Measurements from ENCODE around the gene INKA2.

Gene INKA2

GRCh38 chr1:111731956-111732355 is 7.2 kb downstream of the INKA2 start:
- no peak for DNase-seq

- no peak for DNase-seq
Observed at GRCh38 chr1:111730706-111731105, 8.5 kb downstream of the INKA2 start.

GRCh38 chr1:111729946-111730681 is 9.1 kb downstream of the INKA2 start:
- DNase-seq = no peak

- DNase-seq = no peak
Observed at GRCh38 chr1:111729271-111729921, 9.8 kb downstream of the INKA2 start.

- DNase-seq = no peak
Observed at GRCh38 chr1:111727056-111727455, 12.1 kb downstream of the INKA2 start.

- DNase-seq = no peak
Observed at GRCh38 chr1:111725192-111725591, 14.0 kb downstream of the INKA2 start.

- no peak for DNase-seq
Observed at GRCh38 chr1:111723871-111724270, 15.3 kb downstream of the INKA2 start.

GRCh38 chr1:111723091-111723806 is 15.9 kb downstream of the INKA2 start:
- DNase-seq = no peak

GRCh38 chr1:111720977-111721786 is 18.0 kb downstream of the INKA2 start:
- DNase-seq = no peak

GRCh38 chr1:111720274-111720976 is 18.8 kb downstream of the INKA2 start:
- no peak for DNase-seq

- DNase-seq = no peak
Observed at GRCh38 chr1:111719674-111720132, 19.5 kb downstream of the INKA2 start.

- no peak for DNase-seq
Observed at GRCh38 chr1:111719135-111719534, 20.1 kb downstream of the INKA2 start.

- DNase-seq = no peak
Observed at GRCh38 chr1:111717450-111717849, 21.7 kb downstream of the INKA2 start.

- no peak for DNase-seq
Observed at GRCh38 chr1:111716333-111716732, 22.9 kb downstream of the INKA2 start.

GRCh38 chr1:111709986-111710385 is 29.2 kb downstream of the INKA2 start:
- DNase-seq = no peak

GRCh38 chr1:111707906-111708305 is 31.3 kb downstream of the INKA2 start:
- no peak for DNase-seq

GRCh38 chr1:111706921-111707320 is 32.3 kb downstream of the INKA2 start:
- no peak for DNase-seq

- no peak for DNase-seq
Observed at GRCh38 chr1:111705841-111706240, 33.4 kb downstream of the INKA2 start.

- no peak for DNase-seq
Observed at GRCh38 chr1:111704776-111705175, 34.4 kb downstream of the INKA2 start.

- no peak for DNase-seq
Observed at GRCh38 chr1:111704240-111704639, 35.0 kb downstream of the INKA2 start.

- no peak for DNase-seq
Observed at GRCh38 chr1:111702504-111703050, 36.6 kb downstream of the INKA2 start.

GRCh38 chr1:111699268-111699667 is 39.9 kb downstream of the INKA2 start:
- DNase-seq = no peak
